ENCODE measurements around the gene ATRNL1.

Gene ATRNL1

GRCh38 chr10:115052728-115053127 lies 40.4 kb upstream of the ATRNL1 start:
- Histone ChIP-seq H3K9ac (ENCODE audit: low read length) (no peak overlapping the region), H3K79me2 (ENCODE audit: low read length) (no peaks in the 10 kb centered on the region), H4K20me1 (ENCODE audit: insufficient read depth, low read length) (no peaks in the 10 kb centered on the region), H3K4me2 (ENCODE audit: low read length) (no peak overlapping the region), H2AFZ (ENCODE audit: low read depth, low read length) (no peak overlapping the region), H3K27me3 (ENCODE audit: low read depth, low read length) (no peaks in the 10 kb centered on the region), H3K27ac (ENCODE audit: low read length) (no peak overlapping the region), H3K36me3 (replicated peaks; ENCODE audit: low read depth, low read length) (no peaks in the 10 kb centered on the region), H3K9me3 (ENCODE audit: insufficient read depth, low read length) (no peaks in the 10 kb centered on the region), H3K4me1 (ENCODE audit: low read length) (no peaks in the 10 kb centered on the region), H3K4me3 (ENCODE audit: low read length) (no peak overlapping the region)
- TF ChIP-seq, protein P1, sequence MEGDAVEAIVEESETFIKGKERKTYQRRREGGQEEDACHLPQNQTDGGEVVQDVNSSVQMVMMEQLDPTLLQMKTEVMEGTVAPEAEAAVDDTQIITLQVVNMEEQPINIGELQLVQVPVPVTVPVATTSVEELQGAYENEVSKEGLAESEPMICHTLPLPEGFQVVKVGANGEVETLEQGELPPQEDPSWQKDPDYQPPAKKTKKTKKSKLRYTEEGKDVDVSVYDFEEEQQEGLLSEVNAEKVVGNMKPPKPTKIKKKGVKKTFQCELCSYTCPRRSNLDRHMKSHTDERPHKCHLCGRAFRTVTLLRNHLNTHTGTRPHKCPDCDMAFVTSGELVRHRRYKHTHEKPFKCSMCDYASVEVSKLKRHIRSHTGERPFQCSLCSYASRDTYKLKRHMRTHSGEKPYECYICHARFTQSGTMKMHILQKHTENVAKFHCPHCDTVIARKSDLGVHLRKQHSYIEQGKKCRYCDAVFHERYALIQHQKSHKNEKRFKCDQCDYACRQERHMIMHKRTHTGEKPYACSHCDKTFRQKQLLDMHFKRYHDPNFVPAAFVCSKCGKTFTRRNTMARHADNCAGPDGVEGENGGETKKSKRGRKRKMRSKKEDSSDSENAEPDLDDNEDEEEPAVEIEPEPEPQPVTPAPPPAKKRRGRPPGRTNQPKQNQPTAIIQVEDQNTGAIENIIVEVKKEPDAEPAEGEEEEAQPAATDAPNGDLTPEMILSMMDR (IDR thresholded peaks at IDR 0.05; ENCODE audit: low read depth, low read length) = no peak
- no peak for TF ChIP-seq EZH2phosphoT487 (IDR thresholded peaks at IDR 0.05; ENCODE audit: low read depth)

DNA sequence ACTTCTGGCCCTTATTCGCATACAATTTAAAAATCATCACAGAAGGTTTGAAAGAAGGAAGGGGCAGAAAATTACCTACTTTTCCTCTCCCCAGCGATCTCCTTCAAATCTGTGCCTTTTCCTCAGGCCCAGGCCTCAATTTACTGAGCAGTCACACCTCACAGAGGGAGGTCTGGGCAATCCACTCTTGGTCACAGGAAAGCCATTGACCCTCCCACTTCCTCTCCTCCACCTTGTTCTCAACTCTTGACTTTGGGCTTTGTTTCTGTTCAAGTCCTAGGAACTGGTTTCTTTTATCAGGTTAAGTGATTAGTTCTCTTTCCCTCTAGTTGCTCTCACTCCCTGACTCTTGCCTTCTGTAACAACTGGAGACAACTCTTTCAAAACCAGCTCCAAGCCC lies 37.0 kb upstream of the ATRNL1 start:
- H3K27ac ChIP-seq (ENCODE audit: low read length) = no peak overlapping the region
- H4K20me1 ChIP-seq (ENCODE audit: insufficient read depth, low read length) = no peaks in the 10 kb centered on the region
- no peaks in the 10 kb centered on the region for H3K4me1 ChIP-seq (ENCODE audit: low read length)
- no peaks in the 10 kb centered on the region for H3K36me3 ChIP-seq (replicated peaks; ENCODE audit: low read depth, low read length)
- no peak overlapping the region for H3K4me3 ChIP-seq (ENCODE audit: low read length)
- no peak overlapping the region for H3K4me2 ChIP-seq (ENCODE audit: low read length)
- H3K27me3 ChIP-seq (ENCODE audit: low read depth, low read length) = no peaks in the 10 kb centered on the region
- no peak for TF ChIP-seq EZH2phosphoT487 (IDR thresholded peaks at IDR 0.05; ENCODE audit: low read depth)
- TF ChIP-seq, protein P1 (IDR thresholded peaks at IDR 0.05; ENCODE audit: low read depth, low read length) = no peak
- no peak overlapping the region for H3K9ac ChIP-seq (ENCODE audit: low read length)
- no peaks in the 10 kb centered on the region for H3K79me2 ChIP-seq (ENCODE audit: low read length)
- no peak overlapping the region for H2AFZ ChIP-seq (ENCODE audit: low read depth, low read length)
- no peaks in the 10 kb centered on the region for H3K9me3 ChIP-seq (ENCODE audit: insufficient read depth, low read length)

DNA sequence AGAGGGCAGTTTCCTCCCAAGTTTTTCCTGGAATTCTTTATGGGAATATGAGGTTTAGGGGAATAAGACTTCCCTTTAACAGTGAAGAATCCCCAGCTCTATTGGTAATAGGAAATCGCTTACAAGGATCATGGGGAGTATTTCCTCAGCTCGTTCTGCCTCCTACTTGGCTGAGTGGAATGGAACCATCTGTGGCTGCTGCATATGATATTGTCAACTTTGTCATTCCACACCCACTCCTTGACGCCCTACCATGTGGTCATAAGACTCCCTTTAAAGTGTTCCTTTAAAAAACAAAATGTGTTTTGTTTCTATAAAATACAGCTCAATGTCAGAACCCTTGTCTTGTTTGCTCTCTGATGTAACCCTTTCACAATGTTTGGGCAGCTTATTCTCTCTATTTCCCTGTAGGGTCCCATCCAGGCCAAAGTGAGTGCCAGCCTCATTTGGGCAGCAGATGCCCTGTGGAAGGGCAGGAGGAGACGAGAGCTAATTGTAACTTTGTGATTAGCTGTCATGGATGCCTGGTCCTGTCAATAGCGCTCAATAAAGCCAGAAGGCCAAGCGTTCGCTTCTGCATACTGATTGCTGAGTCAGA lies 33.8 kb upstream of the ATRNL1 start:
- 0 out of 2 replicates have a peak, but pooled peaks cover 6% of the 10 kb centered on the region for H3K27me3 ChIP-seq (ENCODE audit: low read depth, low read length)
- no peak overlapping the region for H3K9ac ChIP-seq (ENCODE audit: low read length)
- H3K4me2 ChIP-seq (ENCODE audit: low read length) = no peak overlapping the region
- H3K4me1 ChIP-seq (ENCODE audit: low read length) = no peaks in the 10 kb centered on the region
- H3K9me3 ChIP-seq (ENCODE audit: insufficient read depth, low read length) = no peaks in the 10 kb centered on the region
- TF ChIP-seq, protein P1 (IDR thresholded peaks at IDR 0.05; ENCODE audit: low read depth, low read length) = no peak
- no peak for TF ChIP-seq EZH2phosphoT487 (IDR thresholded peaks at IDR 0.05; ENCODE audit: low read depth)
- no peak overlapping the region for H2AFZ ChIP-seq (ENCODE audit: low read depth, low read length)
- no peaks in the 10 kb centered on the region for H3K79me2 ChIP-seq (ENCODE audit: low read length)
- no peaks in the 10 kb centered on the region for H4K20me1 ChIP-seq (ENCODE audit: insufficient read depth, low read length)
- H3K27ac ChIP-seq (ENCODE audit: low read length) = no peak overlapping the region
- H3K36me3 ChIP-seq (replicated peaks; ENCODE audit: low read depth, low read length) = no peaks in the 10 kb centered on the region
- no peak overlapping the region for H3K4me3 ChIP-seq (ENCODE audit: low read length)

GRCh38 chr10:115063701-115064658 lies 29.2 kb upstream of the ATRNL1 start:
- Histone ChIP-seq H2AFZ (ENCODE audit: low read depth, low read length) (no peak overlapping the region), H3K27me3 (ENCODE audit: low read depth, low read length) (0 out of 2 replicates have a peak, but pooled peaks cover 6% of the 10 kb centered on the region), H3K9me3 (ENCODE audit: insufficient read depth, low read length) (no peaks in the 10 kb centered on the region), H3K4me1 (ENCODE audit: low read length) (no peaks in the 10 kb centered on the region), H3K36me3 (replicated peaks; ENCODE audit: low read depth, low read length) (no peaks in the 10 kb centered on the region), H3K4me2 (ENCODE audit: low read length) (no peak overlapping the region), H3K27ac (ENCODE audit: low read length) (no peak overlapping the region), H3K9ac (ENCODE audit: low read length) (no peak overlapping the region), H3K4me3 (ENCODE audit: low read length) (no peak overlapping the region), H4K20me1 (ENCODE audit: insufficient read depth, low read length) (no peaks in the 10 kb centered on the region), H3K79me2 (ENCODE audit: low read length) (no peaks in the 10 kb centered on the region)
- TF ChIP-seq, protein P1 (IDR thresholded peaks at IDR 0.05; ENCODE audit: low read depth, low read length) = no peak
- TF ChIP-seq EZH2phosphoT487 (IDR thresholded peaks at IDR 0.05; ENCODE audit: low read depth) = no peak
